B cell (primary cell): ENCODE results near the gene TRANK1. TPM values are rescaled to one million over a fixed set of nuclear protein-coding genes. Genes with fewer than 3 reads are reported as not detected.

Source experiments
- ATAC-seq: fragments of 200-7000 bp; cut with Tn5 transposase; one replicate; pipeline ENCODE4 v1.10.0; 2021; ENCODE audit warnings: low read depth, mild to moderate bottlenecking, moderate number of reproducible peaks, moderate library complexity
- CTCF ChIA-PET: fragments of 350-600 bp; sonication (Branson Sonifier 250); formaldehyde crosslinking; loops from one replicate; lab custom pipeline; 2021; ENCODE audit warnings: antibody characterized with exemption, inconsistent platforms; lab: Charles Lee
- POLR2A ChIA-PET: fragments of 350-600 bp; sonication (Branson Sonifier 250); formaldehyde crosslinking; loops from one replicate; lab custom pipeline; 2021; ENCODE audit warnings: antibody characterized with exemption; lab: Charles Lee
- DNase-seq: peaks from one replicate; pipeline ENCODE4 v3.0.0; 2013
- H2AFZ ChIP-seq: 2 replicates; pipeline ENCODE4 v1.6.1; 2012; ENCODE audit warnings: mild to moderate bottlenecking, low read depth, low read length; ENCODE audit not compliant: insufficient read depth, poor library complexity, severe bottlenecking
- H3K27ac ChIP-seq, 2 donors: 1 replicate in 1 of 2; 2 replicates in 1 of 2; pipeline ENCODE4 v1.5.1; 2012 to 2013; ENCODE audit warnings: low read length in 2 of 2, mild to moderate bottlenecking in 2 of 2, moderate library complexity in 1 of 2
- H3K27me3 ChIP-seq, 4 experiments: fragments of 200-600 bp in 1 of 4; sonication (generic) in 1 of 4; replicated peaks in 1 of 4; 1 replicate in 2 of 4; 2 replicates in 2 of 4; pipeline versions ENCODE4 v1.6.1 to v1.7.0; 2013 to 2016; ENCODE audit warnings: low read length in 3 of 4, mild to moderate bottlenecking in 2 of 4, mixed read lengths in 1 of 4, moderate library complexity in 1 of 4; ENCODE audit not compliant: insufficient read depth in 4 of 4, control insufficient read depth in 3 of 4; ENCODE audit errors: control extremely low read depth in 1 of 4
- H3K36me3 ChIP-seq, 2 experiments: replicated peaks in 1 of 2; 1 replicate in 1 of 2; 2 replicates in 1 of 2; pipeline versions ENCODE4 v1.6.1 to v1.7.1; 2013; ENCODE audit warnings: low read length in 1 of 2; ENCODE audit not compliant: insufficient read depth in 2 of 2, control insufficient read depth in 1 of 2; ENCODE audit errors: control extremely low read depth in 1 of 2, extremely low read depth in 1 of 2
- H3K4me1 ChIP-seq, 2 donors: fragments of 200-600 bp in 1 of 2; sonication (generic) in 1 of 2; 1 replicate in 1 of 2; 2 replicates in 1 of 2; pipeline versions ENCODE4 v1.5.1 to v1.6.1; 2013 to 2017; ENCODE audit warnings: low read length in 2 of 2; ENCODE audit not compliant: control insufficient read depth in 2 of 2, insufficient read depth in 2 of 2
- H3K4me2 ChIP-seq: replicated peaks from 2 replicates; pipeline ENCODE3; 2012; ENCODE audit warnings: mild to moderate bottlenecking, low read depth, low read length; ENCODE audit not compliant: poor library complexity, severe bottlenecking
- H3K4me3 ChIP-seq, 5 experiments: fragments of 200-600 bp in 1 of 5; sonication (generic) in 1 of 5; 1 replicate in 3 of 5; 2 replicates in 2 of 5; pipeline versions ENCODE4 v1.5.1 to v1.7.0; 2011 to 2016; ENCODE audit warnings: low read length in 4 of 5, mild to moderate bottlenecking in 4 of 5, low read depth in 2 of 5, control low read depth in 1 of 5, moderate library complexity in 1 of 5; ENCODE audit not compliant: insufficient read depth in 1 of 5; ENCODE audit errors: control extremely low read depth in 1 of 5, extremely low read depth in 1 of 5
- H3K79me2 ChIP-seq: fragments of 200-600 bp; sonication (generic); one replicate; pipeline ENCODE4 v1.6.0; 2016; ENCODE audit warnings: low read length; ENCODE audit not compliant: control insufficient read depth, insufficient read depth
- H3K9ac ChIP-seq: fragments of 200-600 bp; sonication (generic); 2 replicates; pipeline ENCODE4 v1.6.1; 2017; ENCODE audit warnings: mild to moderate bottlenecking, low read length, moderate library complexity
- H3K9me3 ChIP-seq, 3 donors: one replicate each; pipeline versions ENCODE4 v1.6.1 to v1.7.1; 2013; ENCODE audit warnings: low read length in 2 of 3; ENCODE audit not compliant: control insufficient read depth in 2 of 3, insufficient read depth in 1 of 3; ENCODE audit errors: control extremely low read depth in 1 of 3
- H4K20me1 ChIP-seq: 2 replicates; pipeline ENCODE4 v1.6.0; 2012; ENCODE audit warnings: mild to moderate bottlenecking, low read length; ENCODE audit not compliant: insufficient read depth, control insufficient read depth, poor library complexity, severe bottlenecking
- H3K27ac Mint-ChIP-seq: one replicate; pipeline ENCODE4 v1.8.0; 2021; ENCODE audit warnings: mixed read lengths
- H3K27me3 Mint-ChIP-seq: one replicate; pipeline ENCODE4 v1.8.0; 2021; ENCODE audit warnings: mixed read lengths
- H3K4me1 Mint-ChIP-seq: one replicate; pipeline ENCODE4 v1.8.0; 2021; ENCODE audit warnings: mixed read lengths
- H3K4me3 Mint-ChIP-seq: one replicate; pipeline ENCODE4 v1.8.0; 2021; ENCODE audit warnings: mixed read lengths
- H3K9me3 Mint-ChIP-seq: one replicate; pipeline ENCODE4 v1.8.0; 2022; ENCODE audit warnings: mixed read lengths; ENCODE audit not compliant: insufficient read depth
- EZH2 ChIP-seq: IDR thresholded peaks from 2 replicates; pipeline ENCODE4 v1.6.1; 2012; ENCODE audit warnings: borderline replicate concordance, low read depth, mild to moderate bottlenecking, moderate library complexity, low read length; ENCODE audit not compliant: insufficient read depth, poor library complexity, severe bottlenecking
- WGBS: methylation state at CpG from one replicate; pipeline ENCODE4 v1.1.5; 2013; ENCODE audit warnings: missing lambda C conversion rate; ENCODE audit not compliant: insufficient coverage; 5-methylcytosine and 5-hydroxymethylcytosine counted together
- intact Hi-C: fragments of 100-400 bp; cut with micrococcal nuclease; formaldehyde crosslinking; loops from one replicate; pipeline ENCODE4 v1.10.0; 2022
- polyA plus RNA-seq: library from polyadenylated mRNA; depleted of rRNA; stranded (reverse); fragments of >200 nt; gene quantifications from 2 replicates; pipeline ENCODE4 v1.2.3, GENCODE V29; 2012
- total RNA-seq, 2 donors: library from RNA; stranded (reverse); fragments of 120-200 nt in 1 of 2; gene quantifications; 1 replicate in 1 of 2; 2 replicates in 1 of 2; pipeline versions ENCODE4 v1.2.3 to v1.2.4, GENCODE V29; 2013 to 2022
- TF ChIP-seq, protein P1 (sequence below): fragments of 200-600 bp; IDR thresholded peaks from one replicate; pipeline ENCODE4 v1.8.0; 2022; ENCODE audit warnings: antibody characterized with exemption, mild to moderate bottlenecking

The TRANK1 gene
- total and polyA plus RNA-seq, 2 donors (not counting 1 experiment from before 2014, with no cell fraction given), result 20.8 to 147 TPM

DNA sequence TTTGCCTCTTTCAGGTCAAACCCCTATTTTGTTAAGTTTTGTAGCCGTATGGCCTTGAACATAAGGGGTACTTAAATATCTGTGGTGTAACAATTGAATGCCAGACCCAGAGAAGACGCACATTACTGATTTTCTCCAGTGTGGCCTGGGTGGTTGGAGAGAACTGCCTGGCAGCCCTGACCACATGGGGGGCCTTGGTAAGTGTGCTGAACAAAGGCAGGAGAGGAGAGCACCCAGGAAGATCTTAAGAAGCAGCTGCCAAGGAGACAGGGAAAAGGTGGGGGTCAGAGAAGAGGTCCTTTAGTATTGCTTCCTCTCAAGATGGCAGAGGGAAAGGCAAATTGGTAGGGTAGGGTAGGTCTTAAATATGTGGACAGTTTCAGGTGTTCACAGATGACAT, 35.7 kb downstream of the TRANK1 start:
- TF ChIP-seq, protein P1, sequence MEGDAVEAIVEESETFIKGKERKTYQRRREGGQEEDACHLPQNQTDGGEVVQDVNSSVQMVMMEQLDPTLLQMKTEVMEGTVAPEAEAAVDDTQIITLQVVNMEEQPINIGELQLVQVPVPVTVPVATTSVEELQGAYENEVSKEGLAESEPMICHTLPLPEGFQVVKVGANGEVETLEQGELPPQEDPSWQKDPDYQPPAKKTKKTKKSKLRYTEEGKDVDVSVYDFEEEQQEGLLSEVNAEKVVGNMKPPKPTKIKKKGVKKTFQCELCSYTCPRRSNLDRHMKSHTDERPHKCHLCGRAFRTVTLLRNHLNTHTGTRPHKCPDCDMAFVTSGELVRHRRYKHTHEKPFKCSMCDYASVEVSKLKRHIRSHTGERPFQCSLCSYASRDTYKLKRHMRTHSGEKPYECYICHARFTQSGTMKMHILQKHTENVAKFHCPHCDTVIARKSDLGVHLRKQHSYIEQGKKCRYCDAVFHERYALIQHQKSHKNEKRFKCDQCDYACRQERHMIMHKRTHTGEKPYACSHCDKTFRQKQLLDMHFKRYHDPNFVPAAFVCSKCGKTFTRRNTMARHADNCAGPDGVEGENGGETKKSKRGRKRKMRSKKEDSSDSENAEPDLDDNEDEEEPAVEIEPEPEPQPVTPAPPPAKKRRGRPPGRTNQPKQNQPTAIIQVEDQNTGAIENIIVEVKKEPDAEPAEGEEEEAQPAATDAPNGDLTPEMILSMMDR, result no peak
- no peak for TF ChIP-seq EZH2
- no CpG with 5 or more reads among the region's 2 CpGs for WGBS
- intact Hi-C loops, result no loop called here
- H3K4me1 Mint-ChIP-seq, result peaks cover 68% of the 10 kb centered on the region
- Histone ChIP-seq H3K79me2 (peaks cover 76% of the 10 kb centered on the region), H3K27ac (peak overlapping the region; percentile 80 to 86), H3K9ac (peak overlapping the region; percentile 85), H2AFZ (peak overlapping the region; percentile 73), H3K27me3 (no peaks in the 10 kb centered on the region), H3K4me3 (no peak overlapping the region), H3K4me1 (peaks cover 56 to 72% of the 10 kb centered on the region in 2 donors), H4K20me1 (no peaks in the 10 kb centered on the region), H3K9me3 (no peaks in the 10 kb centered on the region), H3K36me3 (peaks cover 0 to 2% of the 10 kb centered on the region in 2 experiments), H3K4me2 (peak overlapping the region; percentile 62)
- no peak for DNase-seq
- no peaks in the 10 kb centered on the region for H3K27me3 Mint-ChIP-seq
- H3K27ac Mint-ChIP-seq, result peak overlapping the region; percentile 92
- ATAC-seq, result no peak
- CTCF ChIA-PET, result interaction anchor here (1.0 to 12.5 kb wide), 4 partner anchors 38 to 49 kb away, joined by 3 to 128 read pairs (median 10); no protein-coding TSS in a partner anchor
- POLR2A ChIA-PET, result no interaction called here
- peak overlapping the region; percentile 94 for H3K4me3 Mint-ChIP-seq
- no peaks in the 10 kb centered on the region for H3K9me3 Mint-ChIP-seq

DNA sequence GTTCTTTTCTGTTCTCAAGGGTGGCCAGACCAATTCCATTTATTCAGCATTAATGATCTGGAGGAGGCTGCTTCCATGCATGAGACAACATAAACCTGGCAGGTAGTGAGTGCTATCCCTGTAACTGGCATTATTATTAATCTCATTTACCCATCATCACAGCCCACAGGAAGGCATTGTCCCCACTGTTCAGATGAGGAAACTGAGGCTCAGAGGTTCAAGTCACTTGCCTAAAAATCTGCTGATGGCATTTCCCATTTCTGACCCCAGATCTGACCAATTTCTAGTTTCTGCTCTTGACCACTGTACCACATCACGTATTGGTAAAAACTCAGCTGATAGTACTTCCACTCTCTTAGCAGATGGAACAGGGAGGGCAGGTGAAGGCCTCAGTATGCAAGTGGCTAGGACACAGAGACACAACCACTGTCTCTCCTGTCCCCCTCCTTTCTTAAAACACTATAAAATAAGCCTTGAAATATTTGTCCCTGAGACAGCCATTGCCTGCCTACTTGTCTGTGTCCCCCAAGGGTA, 36.1 kb downstream of the TRANK1 start:
- no peaks in the 10 kb centered on the region for H4K20me1 ChIP-seq
- no peaks in the 10 kb centered on the region for H3K9me3 ChIP-seq
- Mint-ChIP-seq H3K27ac (peak overlapping the region; percentile 92), H3K9me3 (no peaks in the 10 kb centered on the region), H3K4me1 (peaks cover 69% of the 10 kb centered on the region), H3K4me3 (peak overlapping the region; percentile 94), H3K27me3 (no peaks in the 10 kb centered on the region)
- peaks cover 0 to 2% of the 10 kb centered on the region in 2 experiments for H3K36me3 ChIP-seq
- H3K4me3 ChIP-seq, result peak overlapping the region; percentile 65 to 97 (median 82)
- peaks cover 76% of the 10 kb centered on the region for H3K79me2 ChIP-seq
- intact Hi-C loops, result loop anchor here (1.0 kb wide), 2 partner anchors 17 to 50 kb away; no protein-coding TSS in a partner anchor
- POLR2A ChIA-PET, result interaction anchor here (1.0 to 1.4 kb wide), 5 partner anchors 14 to 84 kb away, joined by 4 to 7 read pairs (median 5); partner anchors contain the start of genes EPM2AIP1, MLH1 and TRANK1
- TF ChIP-seq, protein P1, result no peak
- TF ChIP-seq EZH2, result no peak
- DNase-seq, result no peak
- CTCF ChIA-PET, result interaction anchor here (0.7 to 12.5 kb wide), 7 partner anchors 15 to 85 kb away, joined by 3 to 128 read pairs (median 7); partner anchors contain the start of genes EPM2AIP1 and MLH1
- H3K27ac ChIP-seq, result peak overlapping the region; percentile 80 to 86
- H2AFZ ChIP-seq, result peak overlapping the region; percentile 73
- H3K4me1 ChIP-seq, result peaks cover 55 to 73% of the 10 kb centered on the region in 2 donors
- no peak for ATAC-seq
- peak overlapping the region; percentile 62 for H3K4me2 ChIP-seq
- peak overlapping the region; percentile 85 for H3K9ac ChIP-seq
- no peaks in the 10 kb centered on the region for H3K27me3 ChIP-seq
- WGBS, result no CpG with 5 or more reads among the region's 1 CpG
